Stimulated activated CD4-positive, alpha-beta T cell treated with anti-CD3 and anti-CD28 coated beads, Interleukin-4, amount 100 ng/mL, for 1 hour (primary cell): ENCODE data around the gene LCN10.
"Not testable (repeated sequence)": the region's sequence is repeated elsewhere in the genome, so short reads cannot be mapped to it uniquely, and the experiment has no call there.

Experiments
- DNase-seq: peaks from one replicate; pipeline ENCODE4 v3.0.0-alpha.2; 2020

LCN10 gene

DNA sequence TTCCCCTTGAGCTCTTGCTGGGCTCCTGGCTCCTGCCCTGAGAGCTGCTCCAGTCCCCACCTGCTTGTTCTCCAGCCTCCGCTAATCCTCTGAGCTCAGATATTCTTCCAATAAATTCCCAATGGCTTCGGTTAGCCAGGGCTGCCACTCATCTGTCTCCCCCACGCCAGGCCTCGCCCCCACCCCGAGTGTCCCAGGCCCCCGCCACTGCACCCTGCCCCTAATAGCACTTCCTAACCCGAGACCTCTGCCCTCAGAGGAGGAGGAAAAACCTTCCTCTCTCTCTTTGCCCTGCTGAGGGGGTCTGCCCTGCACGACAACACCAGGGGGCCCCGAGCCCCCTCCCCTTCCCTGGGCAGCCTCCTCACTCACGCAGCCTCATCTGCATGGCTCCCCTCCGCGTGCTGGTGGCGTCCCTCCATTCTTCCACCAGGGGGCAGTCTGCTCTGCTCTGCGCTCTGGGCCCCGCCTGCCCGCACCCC lies 27.0 kb upstream of the LCN10 start:
- DNase-seq: peak; percentile 63

GRCh38 chr9:136766410-136767120 lies 23.8 kb upstream of the LCN10 start:
- peak; percentile 42 for DNase-seq

- not testable (repeated sequence) for DNase-seq
Measured at GRCh38 chr9:136765745-136766409, 23.1 kb upstream of the LCN10 start.

DNA sequence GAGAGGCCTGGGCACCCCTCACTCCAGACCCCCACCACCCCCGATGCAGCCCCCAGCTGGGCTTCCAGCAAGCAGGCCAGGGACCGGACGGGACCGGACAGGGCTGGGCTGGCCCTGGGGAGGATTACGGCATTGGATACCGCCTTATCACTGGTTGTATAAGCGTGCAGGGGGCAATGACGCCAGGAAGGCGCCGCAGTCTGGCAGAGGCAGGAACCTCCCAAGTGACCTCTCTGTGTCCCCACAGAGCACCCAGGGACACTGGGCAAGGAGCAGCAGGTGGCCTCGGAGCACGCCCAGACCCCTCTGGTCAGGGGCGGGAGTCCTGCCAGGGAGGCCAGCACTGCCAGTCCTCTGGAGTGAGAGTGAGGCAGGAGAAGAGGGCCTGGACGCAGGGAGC lies 22.3 kb upstream of the LCN10 start:
- no peak for DNase-seq

DNA sequence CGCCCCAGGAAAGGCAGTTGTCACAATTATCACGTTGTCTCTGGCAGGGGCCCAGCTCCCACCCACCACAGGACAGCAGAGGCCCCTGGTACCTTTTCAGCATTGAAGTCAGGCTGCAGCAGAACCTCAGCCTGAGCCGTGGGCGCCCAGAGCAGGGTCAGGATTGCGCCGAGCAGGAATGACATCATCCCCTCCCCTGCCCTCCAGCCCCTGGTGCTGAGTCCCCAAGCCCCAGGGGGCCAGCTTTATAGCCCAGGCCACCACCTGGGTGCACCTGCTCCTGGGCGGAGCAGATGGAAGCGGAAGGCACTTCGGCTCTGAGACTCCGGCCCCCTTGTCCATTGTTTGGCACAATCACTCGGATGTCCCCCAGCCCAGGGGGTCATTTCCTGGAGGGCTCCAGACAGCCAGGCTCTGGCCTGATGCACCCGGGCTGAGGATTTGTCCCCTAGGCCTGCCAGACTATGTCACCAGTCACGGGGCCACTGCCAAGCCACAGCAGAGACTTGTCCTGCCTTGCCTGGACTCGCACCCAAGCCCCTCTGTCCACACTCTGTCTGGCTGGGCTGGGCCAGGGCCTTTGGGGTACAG lies 21.7 kb upstream of the LCN10 start, which contains the start of gene LCN15:
Gene LCN15, minus strand, starts transcription at position 218 of the 591 bp plus-strand sequence. Its CDS starts 30 bp downstream, at position 188.
- no peak for DNase-seq

DNA sequence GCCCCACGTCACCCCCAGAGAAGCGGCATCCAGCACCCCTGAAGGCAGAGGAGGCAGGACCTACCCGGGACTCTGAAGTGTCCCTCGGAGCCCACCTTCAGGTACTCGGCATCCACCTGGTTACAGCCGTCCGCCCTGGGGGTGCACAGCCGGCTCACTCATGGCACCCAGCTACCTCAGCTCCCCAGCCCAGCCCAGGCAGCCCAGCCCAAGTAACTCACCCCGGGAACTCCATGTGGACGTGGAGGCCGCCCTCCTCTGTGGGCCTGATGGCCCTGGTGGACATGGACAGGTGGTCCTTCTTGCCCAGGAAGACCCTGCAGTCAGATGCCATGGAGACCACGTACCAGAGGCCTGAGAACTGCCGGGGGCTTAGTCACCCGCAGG lies 20.9 kb upstream of the LCN10 start:
- DNase-seq: no peak

- peak; percentile 61 for DNase-seq
Measured at GRCh38 chr9:136762915-136763648, 20.3 kb upstream of the LCN10 start.

DNA sequence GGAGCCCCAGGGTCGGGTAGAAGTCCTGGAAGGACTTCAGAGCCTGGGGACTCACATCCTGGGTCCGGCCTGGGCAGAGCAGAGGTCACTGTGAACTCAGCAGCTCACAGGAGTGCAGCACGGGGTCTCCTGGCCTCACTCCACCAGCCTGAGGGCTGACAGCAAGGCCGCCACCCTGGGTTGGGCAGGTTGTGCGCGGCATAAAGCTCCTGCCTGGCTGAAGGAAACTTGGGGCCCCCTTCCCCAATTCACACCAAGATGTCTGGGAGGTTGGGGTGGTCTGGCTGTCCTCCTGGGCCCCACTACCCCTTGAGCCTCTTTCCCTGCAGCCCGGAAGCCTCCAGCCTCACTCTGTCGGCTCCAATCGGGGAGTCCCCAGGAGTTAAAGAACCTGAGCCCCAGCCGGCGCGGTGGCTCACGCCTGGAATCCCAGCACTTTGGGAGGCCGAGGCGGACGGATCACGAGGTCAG lies 19.5 kb upstream of the LCN10 start:
- no peak for DNase-seq

DNA sequence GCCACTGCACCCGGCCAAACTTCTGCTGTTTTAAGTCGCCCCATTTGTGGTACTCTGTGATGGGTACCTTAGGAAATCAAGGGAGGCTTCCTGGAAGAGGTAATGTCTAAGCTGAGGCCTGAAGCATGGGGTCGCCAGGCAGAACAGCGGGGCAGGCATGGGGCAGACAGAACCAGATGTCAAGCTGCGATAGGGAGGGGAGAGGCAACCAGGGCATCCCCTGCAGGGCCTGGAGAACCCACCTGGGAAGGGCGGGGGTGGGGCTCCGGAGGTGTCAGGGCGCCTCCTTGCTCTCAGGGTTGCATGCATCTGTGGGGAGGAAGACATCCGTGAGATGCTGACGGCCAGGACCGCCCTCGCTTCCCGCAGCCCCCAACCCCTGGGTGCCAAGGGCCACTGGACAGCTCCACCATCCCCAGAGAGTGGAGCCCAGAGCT lies 18.8 kb upstream of the LCN10 start:
- DNase-seq: no peak

DNA sequence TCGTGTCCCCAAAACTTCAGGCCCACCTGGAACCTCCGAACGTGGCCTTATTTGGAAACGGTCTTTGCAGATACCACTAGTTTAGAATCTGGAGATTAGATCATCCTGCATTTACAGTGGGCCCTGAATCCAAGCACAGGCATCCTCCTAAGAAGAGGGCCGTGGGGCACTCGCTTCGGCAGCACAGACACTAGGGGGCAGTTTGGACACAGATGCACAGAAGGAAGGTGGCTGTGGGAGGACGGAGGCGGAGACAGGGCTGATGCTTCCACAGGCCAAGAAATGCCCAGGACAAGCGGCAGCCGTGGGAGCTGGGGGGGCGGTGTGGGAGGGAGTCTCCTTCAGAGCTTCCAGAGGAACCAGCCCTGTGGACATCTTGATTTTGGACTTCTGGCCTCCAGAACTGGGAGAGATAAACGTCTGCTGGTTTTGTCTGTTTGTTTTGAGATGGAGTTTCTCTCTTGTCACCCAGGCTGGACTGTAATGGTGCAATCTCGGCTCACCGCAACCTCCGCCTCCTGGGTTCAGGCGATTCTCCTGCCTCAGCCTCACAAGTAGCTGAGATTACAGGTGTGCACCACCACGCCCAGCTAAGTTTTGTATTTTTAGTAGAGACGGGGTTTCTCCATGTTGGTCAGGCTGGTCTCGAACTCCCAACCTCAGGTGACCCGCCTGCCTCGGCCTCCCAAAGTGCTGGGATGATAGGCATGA lies 18.2 kb upstream of the LCN10 start:
- not testable (repeated sequence) for DNase-seq

DNA sequence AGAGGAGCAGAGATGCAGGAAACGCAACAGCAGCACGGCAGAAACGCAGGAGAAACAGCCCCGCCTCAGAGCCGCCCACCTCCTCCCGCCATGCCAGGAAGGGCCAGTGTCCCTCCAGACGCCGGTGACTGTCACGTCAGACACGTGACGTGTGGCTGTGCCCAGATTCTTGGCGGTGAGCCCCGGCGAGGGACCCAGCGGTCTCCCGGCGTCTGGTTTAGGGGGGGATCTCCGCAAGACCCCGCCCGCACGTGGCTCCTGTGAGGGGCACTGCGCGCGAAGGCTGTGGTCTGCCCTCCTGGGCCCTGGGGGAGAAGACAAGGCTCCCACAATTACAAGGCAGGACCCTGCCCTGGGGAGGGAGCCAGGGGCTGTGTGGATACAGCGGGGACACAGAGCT lies 17.7 kb upstream of the LCN10 start:
- no peak for DNase-seq

GRCh38 chr9:136759436-136760325 lies 16.9 kb upstream of the LCN10 start:
- DNase-seq: no peak

GRCh38 chr9:136759001-136759400 lies 16.3 kb upstream of the LCN10 start:
- DNase-seq: no peak

- no peak for DNase-seq
Measured at GRCh38 chr9:136757751-136758140, 15.0 kb upstream of the LCN10 start.

DNA sequence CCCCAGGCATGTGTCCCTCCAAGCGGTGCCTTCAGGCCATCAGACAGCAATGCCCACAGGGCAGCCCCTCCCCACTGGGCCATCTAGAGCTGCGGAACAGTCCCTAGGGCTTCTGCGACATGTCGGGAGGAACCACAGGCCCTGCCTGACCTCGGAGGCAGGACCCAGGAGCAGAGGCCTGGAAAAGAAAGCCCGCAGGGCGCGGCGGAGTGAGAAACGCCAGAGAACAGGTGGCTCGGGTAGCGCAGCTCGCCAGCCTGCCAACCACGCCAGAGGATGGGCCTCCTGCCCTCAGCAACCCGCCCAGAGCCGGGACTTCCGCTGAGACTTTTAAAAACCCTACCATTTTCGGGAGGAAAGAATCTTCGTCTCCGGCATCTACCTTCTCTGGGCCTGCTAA lies 14.6 kb upstream of the LCN10 start:
- DNase-seq: no peak

GRCh38 chr9:136756836-136757235 lies 14.1 kb upstream of the LCN10 start:
- no peak for DNase-seq

- no peak for DNase-seq
Measured at GRCh38 chr9:136756134-136756438, 13.3 kb upstream of the LCN10 start.

- DNase-seq: not testable (repeated sequence)
Measured at GRCh38 chr9:136755302-136756133, 12.8 kb upstream of the LCN10 start.

DNA sequence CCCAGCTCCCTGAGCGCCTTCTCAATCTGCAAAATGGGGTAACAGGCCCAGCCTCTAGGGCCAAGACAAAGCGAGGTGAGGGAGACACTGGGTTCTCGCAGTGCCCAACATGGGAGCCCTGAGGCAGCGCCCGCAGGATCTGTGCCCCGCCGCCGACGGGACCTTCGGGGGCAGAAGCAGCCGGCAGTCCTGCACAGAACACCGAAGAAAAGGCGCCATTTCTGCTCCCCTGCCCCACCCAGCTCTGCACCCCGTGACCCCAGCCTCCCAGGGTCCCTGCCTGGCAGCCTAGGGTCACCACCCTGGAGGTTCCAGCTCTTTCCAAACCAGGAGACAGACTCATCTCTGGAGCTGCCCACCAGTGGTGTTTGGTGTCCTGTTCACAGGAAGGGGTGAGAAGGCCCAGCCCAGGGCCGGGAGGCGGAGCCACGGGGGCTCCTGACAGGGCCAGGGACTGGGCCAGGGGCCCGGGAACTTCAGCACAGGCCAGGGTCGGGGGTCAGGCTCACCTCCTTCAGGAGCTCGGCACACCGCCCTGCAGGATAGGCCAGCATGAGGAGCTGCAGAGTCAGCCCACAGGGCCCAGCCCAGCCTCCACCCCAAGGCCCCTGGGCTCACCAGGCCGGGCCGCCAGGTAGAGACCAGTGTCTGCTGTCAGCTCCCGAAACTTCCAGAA lies 12.0 kb upstream of the LCN10 start:
- DNase-seq: no peak

- no peak for DNase-seq
Measured at GRCh38 chr9:136754059-136754572, 11.4 kb upstream of the LCN10 start.
